ENCODE data around the gene DERL3. TPM values are rescaled to one million over a fixed set of nuclear protein-coding genes. Genes with fewer than 3 reads are reported as not detected.
A peak's percentile ranks its signal among the peaks of the same experiment; 100 is the strongest.

DERL3 gene
- total RNA-seq, 1 experiment from 2014 or later = 9.8 TPM

- no peaks in the 10 kb centered on the region for H3K9me3 Mint-ChIP-seq
- H3K27ac Mint-ChIP-seq = peak overlapping the region in 2 of 3 experiments; percentile 87 to 96; a peak in 4 of 7 replicates
- Histone ChIP-seq H3T11ph (ENCODE audit: low read length) (no peak overlapping the region), H3K9me3 (ENCODE audit: control insufficient read depth, low read depth, low read length) (no peaks in the 10 kb centered on the region), H3K4me1 (ENCODE audit: insufficient read depth, low read length) (no peaks in the 10 kb centered on the region), H2BK5ac (ENCODE audit: insufficient read length, low read length) (no peak overlapping the region), H4K91ac (ENCODE audit: insufficient read length, low read depth, low read length) (no peak overlapping the region), H4K8ac (replicated peaks; ENCODE audit: insufficient read length, low read depth, low read length) (no peak overlapping the region), H3K4me2 (ENCODE audit: insufficient read depth, insufficient read length, low read length) (no peak overlapping the region), H3K79me2 (ENCODE audit: insufficient read depth, low read length) (no peaks in the 10 kb centered on the region), H3K14ac (ENCODE audit: insufficient read depth, low read length) (no peak overlapping the region), H3K56ac (ENCODE audit: insufficient read length, low read depth, low read length) (no peak overlapping the region), H3K4ac (ENCODE audit: low read depth, low read length) (no peak overlapping the region), H2BK120ac (ENCODE audit: low read depth, low read length, poor library complexity, severe bottlenecking) (no peak overlapping the region), H3K18ac (ENCODE audit: insufficient read length, low read depth, low read length) (no peak overlapping the region), H2BK12ac (ENCODE audit: insufficient read length, low read depth, low read length) (no peak overlapping the region), H2BK20ac (ENCODE audit: low read depth, low read length, poor library complexity, severe bottlenecking) (no peak overlapping the region), H3K23ac (ENCODE audit: insufficient read length, low read depth, low read length) (no peak overlapping the region), H3K79me1 (ENCODE audit: insufficient read depth, low read depth, low read length, poor library complexity, severe bottlenecking) (no peaks in the 10 kb centered on the region), H4K20me1 (ENCODE audit: control insufficient read depth, insufficient read depth, insufficient read length) (no peaks in the 10 kb centered on the region), H4K5ac (ENCODE audit: insufficient read length, low read depth, low read length) (no peak overlapping the region), H3K27me3 (ENCODE audit: insufficient read depth, low read length) (no peaks in the 10 kb centered on the region), H3K27ac (ENCODE audit: insufficient read length, low read depth, low read length) (no peak overlapping the region), H2BK15ac (ENCODE audit: low read depth, low read length) (no peak overlapping the region), H2AFZ (ENCODE audit: low read length) (no peak overlapping the region), H3K23me2 (ENCODE audit: insufficient read length, low read depth, low read length, poor library complexity, severe bottlenecking) (no peaks in the 10 kb centered on the region), H2AK5ac (ENCODE audit: insufficient read length, low read length) (no peak overlapping the region), H3K9ac (ENCODE audit: extremely low read depth, insufficient read length, low read length) (no peak overlapping the region)
- H3K4me3 Mint-ChIP-seq = no peak overlapping the region
- no CpG with 5 or more reads among the region's 15 CpGs for WGBS (ENCODE audit: extremely low coverage, insufficient read length, low lambda C conversion rate)
- DNase-seq = no peak
- H3K4me1 Mint-ChIP-seq = peaks cover 9 to 11% of the 10 kb centered on the region in 2 experiments; a peak in 2 of 4 replicates
- H3K36me3 Mint-ChIP-seq (ENCODE audit: insufficient read depth in 1 of 3, low read depth in 3 of 3) = peaks cover 44 to 87% (median 84%) of the 10 kb centered on the region in 3 experiments
- no peaks in the 10 kb centered on the region for H3K27me3 Mint-ChIP-seq (ENCODE audit: low read depth)
- no peak for TF ChIP-seq CTCF (conservative IDR thresholded peaks at IDR 0.05)
Observed at GRCh38 chr22:23826510-23827350, 12.1 kb downstream of the DERL3 start.
